Renal cortex interstitium (tissue), 11 donors: ENCODE measurements around the gene CD247. TPM values are rescaled to one million over a fixed set of nuclear protein-coding genes. Genes with fewer than 3 reads are reported as not detected.
A peak's percentile ranks its signal among the peaks of the same experiment; 100 is the strongest.

Source experiments
- DNase-seq, 11 donors: peaks; one replicate each; pipeline ENCODE4 v3.0.0-alpha.2; 2013; ENCODE audit warnings: low read depth in 9 of 11, low spot score in 4 of 11; ENCODE audit errors: extremely low read depth in 1 of 11
- polyA plus RNA-seq, 3 donors: library from polyadenylated mRNA; unstranded; fragments of 120-200 nt; gene quantifications; one replicate each; pipeline ENCODE4 v1.2.1, GENCODE V29; 2013; ENCODE audit not compliant: insufficient read length in 3 of 3

Gene CD247
- polyA plus RNA-seq, 3 donors: 0.36 to 0.72 (median 0.50) TPM

DNA sequence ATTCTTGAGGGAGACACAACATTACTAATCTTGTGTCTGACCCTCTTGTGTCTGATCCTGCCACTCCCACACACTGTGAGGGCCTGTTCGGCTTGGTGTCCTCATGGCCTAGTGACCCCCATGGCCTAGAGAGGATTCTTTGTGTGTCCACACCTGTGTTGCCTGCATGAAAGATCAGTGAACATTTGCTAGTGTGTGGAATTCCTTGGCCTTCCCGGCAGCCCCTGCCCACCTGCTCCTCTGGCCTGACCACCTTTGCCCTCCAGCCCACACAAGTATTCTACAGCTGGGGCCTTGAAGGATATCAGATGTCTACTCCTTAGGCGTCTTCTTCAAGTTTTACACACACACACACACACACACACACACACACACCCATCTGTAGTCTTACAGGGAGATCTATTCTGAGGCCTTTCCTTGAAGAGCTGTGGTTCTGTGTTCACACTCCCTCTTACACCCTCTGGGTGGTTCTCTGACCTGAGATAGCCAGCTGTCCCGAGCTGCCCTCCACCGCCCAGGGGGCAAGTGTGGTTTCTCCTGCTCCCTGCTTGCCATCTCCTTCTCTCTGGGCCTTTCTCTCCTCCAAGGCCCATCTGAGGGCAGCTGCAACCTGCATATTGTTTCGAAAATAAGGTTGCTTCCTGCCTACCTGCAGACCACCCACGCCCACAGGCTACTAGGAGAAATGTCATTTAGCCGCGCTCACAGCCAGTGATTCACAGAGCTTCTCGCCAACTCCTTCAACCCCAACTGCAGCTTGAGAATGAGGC, 45.4 kb downstream of the CD247 start:
- DNase-seq: no peak

DNA sequence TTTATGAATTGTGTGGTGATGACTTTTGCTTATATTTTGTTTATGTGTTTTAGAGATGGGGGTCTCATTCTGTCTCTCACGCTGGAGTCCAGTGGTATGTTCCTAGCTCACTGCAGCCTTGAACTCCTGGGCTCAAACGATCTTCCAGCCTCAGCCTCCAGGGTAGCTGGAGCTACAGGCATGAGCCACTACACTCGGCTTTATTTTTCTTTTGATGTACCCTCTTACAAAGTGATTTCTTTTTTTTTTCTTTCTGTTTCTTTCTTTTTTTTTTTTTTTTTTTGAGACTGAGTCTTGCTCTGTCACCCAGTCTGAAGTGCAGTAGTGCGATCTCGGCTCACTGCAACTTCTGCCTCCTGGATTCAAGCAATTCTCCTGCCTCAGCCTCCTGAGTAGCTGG, 46.8 kb downstream of the CD247 start:
- no peak for DNase-seq

DNA sequence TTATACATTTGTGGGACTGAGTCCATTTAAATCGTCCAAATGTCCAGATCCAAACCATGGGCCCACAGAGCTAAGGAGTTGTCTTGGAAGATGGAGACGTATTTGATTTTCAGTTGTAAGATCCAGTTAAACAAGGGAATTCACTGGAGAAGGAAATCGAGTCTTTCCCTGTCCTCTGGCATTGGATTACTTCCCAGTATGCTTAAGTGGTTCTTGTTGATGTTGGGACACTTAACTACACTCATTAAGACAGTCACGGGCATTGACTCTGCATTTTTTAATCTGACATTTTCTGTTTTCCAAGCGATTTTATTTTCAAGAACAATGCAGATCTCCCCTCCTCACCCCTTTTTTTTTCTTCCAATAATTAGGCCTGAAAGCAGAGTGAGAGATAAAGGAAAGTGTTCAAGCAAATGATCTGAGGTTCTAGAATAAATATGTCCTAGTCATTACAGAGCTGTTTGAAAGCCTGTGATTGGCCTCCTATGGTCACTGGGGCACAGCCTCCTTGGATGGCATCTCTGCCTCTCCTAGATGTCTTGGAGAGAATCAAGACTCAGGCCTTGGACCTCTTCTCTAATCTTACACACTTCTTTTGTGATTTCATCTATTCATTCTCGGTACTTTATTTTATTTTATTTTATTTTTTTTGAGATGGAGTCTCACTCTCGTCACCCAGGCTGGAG, 48.9 kb downstream of the CD247 start:
- DNase-seq: no peak

DNA sequence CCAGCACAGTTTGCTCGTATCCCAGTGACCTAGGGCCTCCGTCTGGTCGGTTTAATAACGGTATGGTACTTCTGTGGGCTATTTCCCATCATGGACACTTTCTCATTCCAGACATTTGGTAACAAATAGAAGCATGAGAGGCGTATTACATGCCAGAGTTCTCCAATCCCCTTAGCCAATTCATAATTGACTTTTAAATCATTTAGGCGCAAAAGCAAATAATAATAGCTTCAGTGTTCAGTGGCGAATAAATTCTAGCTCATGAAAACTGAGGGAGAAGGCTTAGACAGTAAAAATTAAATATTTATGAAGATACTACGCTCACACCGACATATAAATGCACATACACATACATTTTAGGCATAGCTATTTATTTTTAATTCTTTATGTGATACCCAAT, 50.6 kb downstream of the CD247 start:
- no peak for DNase-seq

DNA sequence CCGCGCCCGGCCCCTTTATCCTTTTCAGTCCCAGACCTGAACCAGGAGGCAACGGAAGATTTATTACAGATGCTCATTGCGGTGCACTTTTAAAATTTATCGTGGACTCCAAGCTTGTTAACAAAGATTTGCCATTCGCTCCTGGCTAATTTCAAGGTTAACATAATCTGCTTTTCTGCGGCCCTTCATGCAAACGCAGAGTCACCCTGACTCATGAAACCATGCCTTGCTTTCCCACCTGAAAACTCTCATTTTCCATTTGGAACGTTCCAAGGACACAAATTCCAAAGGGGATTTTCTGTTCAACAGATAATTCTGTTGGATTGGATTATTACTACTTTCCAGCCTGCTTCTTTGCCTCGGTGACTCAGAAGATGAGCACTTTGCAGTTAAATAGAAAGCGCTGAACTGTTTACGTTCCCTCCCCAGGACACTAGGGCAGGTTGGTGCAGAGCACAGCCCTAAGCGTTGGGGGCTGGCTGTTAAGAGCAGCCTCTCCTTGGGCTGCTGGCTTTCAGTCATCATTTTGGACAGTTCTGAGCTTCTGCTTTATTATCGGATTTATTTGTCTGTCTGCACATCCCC, 51.1 kb downstream of the CD247 start:
- no peak for DNase-seq

- peak in 1 of 11 donors; percentile 28 for DNase-seq
Measured at GRCh38 chr1:167465743-167466142, 52.6 kb downstream of the CD247 start.

GRCh38 chr1:167465018-167465417, 53.3 kb downstream of the CD247 start:
- no peak for DNase-seq

GRCh38 chr1:167463875-167464575, 54.3 kb downstream of the CD247 start:
- no peak for DNase-seq

GRCh38 chr1:167463080-167463479, 55.2 kb downstream of the CD247 start:
- DNase-seq: no peak

GRCh38 chr1:167462341-167462740, 56.0 kb downstream of the CD247 start:
- no peak for DNase-seq

- no peak for DNase-seq
Measured at GRCh38 chr1:167460836-167461235, 57.5 kb downstream of the CD247 start.

- DNase-seq: no peak
Measured at GRCh38 chr1:167457936-167458584, 60.3 kb downstream of the CD247 start.

GRCh38 chr1:167456926-167457325, 61.4 kb downstream of the CD247 start:
- no peak for DNase-seq

DNA sequence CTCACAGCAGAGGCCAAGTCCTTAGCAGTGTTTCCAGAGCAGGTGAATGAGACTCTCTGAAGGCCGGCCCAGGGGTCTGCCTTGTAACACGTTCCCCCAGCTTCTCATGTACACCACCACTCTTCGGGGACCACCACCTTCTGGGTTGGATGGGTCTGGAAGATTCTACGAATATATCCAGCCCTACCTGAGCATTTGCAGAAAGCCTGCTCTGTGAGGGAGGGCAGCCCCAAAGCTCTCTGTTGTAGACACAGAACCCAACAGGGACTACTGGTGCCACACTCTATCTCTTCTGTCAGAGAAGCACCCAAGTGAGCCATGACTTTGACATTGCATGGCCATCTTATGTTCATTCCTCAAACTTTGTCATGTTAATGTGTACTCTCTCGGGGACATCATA, 61.8 kb downstream of the CD247 start:
- no peak for DNase-seq

- peak in 4 of 11 donors; percentile 9 to 38 (median 17) for DNase-seq
Measured at GRCh38 chr1:167455786-167456446, 62.4 kb downstream of the CD247 start.

DNA sequence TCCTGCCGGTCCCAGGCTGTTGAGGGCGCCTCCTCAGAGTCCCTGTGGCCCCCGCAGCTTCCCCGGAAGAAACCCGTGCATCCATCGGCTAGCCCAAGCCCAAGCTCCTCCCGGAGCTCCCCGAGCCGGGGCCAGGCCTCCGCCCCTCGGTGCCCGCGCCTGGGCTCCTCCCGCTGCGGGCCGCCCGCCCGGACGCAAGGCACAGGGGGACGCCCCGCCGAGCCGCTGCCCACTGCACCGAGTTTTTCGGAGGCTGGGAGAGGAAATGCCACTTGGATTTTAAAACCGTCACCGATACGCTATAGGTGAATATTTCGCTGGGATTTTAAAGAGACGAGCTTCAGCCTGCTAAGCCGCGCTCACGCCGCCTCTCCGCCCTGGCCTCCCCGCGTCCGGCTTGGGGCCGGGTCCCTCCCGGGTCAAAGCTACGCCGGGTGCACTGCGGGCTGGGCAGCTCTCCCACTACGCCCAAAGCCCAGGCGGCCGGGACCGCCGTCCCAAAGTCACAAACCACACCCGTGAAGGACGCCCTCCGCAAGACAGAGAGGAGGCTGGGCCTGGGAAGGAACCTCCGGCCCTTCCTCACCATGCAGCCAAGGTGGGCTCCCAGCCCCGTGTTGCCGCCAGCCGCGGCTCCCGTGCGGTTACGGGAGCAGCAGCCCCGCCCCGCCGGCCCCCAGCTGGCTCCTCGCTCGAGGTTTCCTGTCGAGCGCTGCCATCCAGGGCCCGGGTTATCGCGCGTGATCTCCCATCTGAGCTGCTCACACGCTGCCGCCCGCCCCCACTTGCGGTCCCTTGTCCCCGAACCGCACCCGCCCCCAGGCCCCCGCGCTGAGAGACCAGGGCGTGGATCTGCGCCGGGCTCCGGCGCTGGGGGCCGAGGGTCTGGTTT, 63.2 kb downstream of the CD247 start:
- peak in 4 of 11 donors; percentile 13 to 43 (median 35) for DNase-seq

- peak in 1 of 11 donors; percentile 18 for DNase-seq
Measured at GRCh38 chr1:167454304-167454893, 63.9 kb downstream of the CD247 start.
